HuH-7.5 (cell line): ENCODE data around the gene DPYD.
A peak's percentile ranks its signal among the peaks of the same experiment; 100 is the strongest.

Experiments used
- DNase-seq: peaks from one replicate; pipeline ENCODE4 v3.0.0; 2011; ENCODE audit warnings: low spot score

DPYD gene

GRCh38 chr1:97143236-97143882 is 777.5 kb downstream of the DPYD start:
- DNase-seq = no peak

- DNase-seq = no peak
Measured at GRCh38 chr1:97140611-97141010, 780.2 kb downstream of the DPYD start.

GRCh38 chr1:97139512-97139911 is 781.3 kb downstream of the DPYD start:
- DNase-seq = no peak

DNA sequence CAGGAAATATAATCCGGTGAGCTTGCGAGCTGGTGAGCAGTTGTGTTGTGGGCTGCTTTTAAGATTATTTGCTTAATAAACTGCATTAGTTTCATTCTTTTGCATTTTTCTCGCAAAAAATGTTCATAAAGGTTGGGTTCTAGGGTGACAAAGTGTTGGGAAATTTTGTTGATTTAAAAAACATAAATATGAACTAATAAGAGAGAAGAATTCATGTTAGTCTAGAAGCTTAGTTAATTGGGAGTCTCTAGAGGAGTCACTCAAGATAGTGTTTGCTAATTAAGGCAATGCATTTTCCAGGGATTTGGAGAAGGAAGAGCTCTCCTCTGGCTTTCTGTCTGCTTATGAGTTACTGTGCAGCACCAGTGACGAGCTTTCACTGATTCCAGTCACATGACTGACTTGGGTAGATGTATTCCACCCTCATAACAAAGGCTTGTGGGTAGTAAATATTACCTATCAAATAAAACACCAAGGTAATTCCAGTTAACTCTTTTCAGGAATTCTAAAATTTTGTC is 782.3 kb downstream of the DPYD start:
- no peak for DNase-seq

DNA sequence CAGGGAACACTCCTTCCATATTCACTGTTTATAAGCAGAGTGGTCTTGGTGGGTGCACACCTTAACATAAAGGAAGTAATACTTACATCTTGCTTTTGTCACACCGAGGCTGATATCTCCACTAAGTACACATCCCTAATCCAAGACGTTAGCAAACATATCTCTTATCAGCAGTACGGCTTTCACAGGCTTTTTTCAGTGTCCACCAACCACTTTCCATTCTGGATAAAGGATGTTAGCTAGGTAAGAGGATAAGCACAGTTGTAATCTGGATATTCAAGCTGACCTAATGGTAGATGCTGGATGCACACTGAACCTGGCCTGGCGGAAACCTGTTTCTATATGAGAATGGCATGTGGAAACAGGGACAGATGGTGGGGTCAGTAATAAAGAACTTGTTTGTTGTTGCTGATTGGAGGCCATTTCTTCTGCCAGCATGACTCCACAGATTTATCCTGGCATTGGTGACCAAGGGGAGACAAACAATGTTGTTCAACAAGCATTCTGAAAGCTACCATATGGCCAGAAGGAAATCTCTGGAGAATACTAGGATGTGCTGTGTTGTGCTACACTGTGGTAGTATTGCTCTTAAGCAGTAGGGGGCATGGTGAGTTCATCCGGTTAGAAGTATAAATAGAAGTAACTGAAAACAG is 782.8 kb downstream of the DPYD start:
- peak; percentile 10 for DNase-seq

GRCh38 chr1:97136996-97137395 is 783.8 kb downstream of the DPYD start:
- no peak for DNase-seq

- DNase-seq = no peak
Measured at GRCh38 chr1:97135972-97136371, 784.9 kb downstream of the DPYD start.

GRCh38 chr1:97128426-97128825 is 792.4 kb downstream of the DPYD start:
- DNase-seq = no peak

DNA sequence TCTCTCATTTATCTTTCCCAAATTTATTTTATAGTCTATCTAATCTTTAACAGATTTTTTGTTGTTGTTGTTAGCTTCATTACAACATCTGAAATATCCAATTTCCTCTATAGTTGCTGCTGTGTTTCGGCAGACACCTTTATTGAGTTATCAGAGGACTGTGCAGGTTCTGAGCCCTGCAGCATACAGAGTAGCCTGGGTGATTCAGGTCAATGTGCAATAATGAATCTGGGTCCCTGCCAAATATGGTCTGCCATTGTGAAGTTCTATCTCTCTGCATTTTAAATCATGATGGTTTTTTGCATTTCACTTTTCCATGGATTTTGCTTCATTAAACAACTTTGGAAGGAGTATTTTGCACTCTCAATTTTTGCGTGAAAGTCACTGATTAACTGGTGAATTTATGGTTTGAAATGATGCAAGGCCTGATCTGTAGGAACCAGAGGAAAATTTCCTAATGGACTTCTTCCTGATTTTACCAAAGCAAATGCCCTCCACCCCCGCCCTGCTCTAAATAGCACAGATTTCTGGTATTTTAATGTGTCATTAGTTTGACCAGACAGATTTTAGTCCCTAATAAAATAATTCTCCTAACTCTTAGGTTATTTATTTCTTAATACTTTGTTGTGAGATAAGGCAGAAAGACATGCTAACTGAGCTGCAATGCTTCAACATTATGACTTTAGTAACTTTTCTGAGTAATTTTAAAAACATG is 797.0 kb downstream of the DPYD start:
- DNase-seq = peak; percentile 8

GRCh38 chr1:97120806-97121205 is 800.0 kb downstream of the DPYD start:
- DNase-seq = no peak

DNA sequence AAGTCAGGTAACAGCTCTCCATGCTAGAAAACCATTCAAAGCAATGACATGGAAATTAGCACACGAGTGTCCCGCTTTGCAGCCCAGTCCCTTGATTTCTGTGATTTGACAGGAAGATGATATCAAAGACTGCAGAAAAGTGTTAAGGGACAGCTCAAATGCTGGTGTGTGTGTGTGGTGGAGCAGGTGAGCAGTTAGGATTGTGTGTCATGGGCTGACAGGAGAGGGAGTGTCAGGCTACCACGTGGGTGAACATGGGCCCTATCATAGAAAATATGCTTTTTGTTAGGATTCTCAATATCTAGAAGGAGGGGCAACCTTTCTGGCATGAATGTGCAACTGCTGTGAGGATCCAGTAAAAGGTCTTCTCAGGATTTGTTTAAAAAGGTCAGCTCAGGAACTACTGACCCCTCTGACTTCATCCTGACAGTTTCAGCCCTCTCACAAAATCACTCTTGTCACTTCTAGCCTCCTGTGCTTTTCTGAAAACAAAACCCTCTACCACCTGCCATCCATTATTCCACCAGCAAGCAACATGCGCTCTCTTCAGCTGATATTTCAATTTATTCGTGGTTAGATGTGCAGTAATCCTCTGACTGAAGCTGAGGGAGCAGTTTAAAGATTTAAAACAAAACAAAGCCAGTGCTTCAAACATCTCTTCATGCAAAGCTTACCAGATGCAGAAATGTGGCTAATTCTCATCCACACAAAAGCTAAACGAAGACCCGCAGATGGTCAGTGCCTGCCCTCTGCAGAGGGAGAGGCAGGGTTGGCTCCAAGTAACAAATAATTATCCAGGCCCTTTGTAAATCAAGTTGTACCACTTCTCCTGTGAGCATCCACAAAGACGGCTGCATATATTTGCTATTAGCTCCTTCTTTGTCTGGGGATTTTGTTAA is 801.3 kb downstream of the DPYD start:
- no peak for DNase-seq

- DNase-seq = no peak
Measured at GRCh38 chr1:97114842-97115241, 806.0 kb downstream of the DPYD start.

DNA sequence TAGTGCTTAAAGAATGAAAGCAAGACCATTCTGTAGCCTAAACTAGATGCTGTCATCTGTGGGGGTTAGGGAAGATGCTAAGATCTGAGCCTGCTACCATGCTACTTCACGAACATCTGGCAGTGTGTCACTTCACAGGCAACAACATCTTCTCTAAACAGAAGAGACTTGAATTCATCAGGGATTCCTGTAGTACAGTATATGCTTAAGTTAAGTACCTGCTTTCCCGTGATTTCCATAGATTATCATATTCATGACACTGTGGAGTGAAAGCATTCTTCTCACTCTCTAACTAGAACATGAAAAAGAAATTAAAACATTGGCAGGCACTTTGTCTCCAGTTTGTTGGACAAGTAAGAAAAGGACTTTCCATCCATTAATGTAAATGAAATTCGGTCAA is 808.4 kb downstream of the DPYD start:
- no peak for DNase-seq

GRCh38 chr1:97108179-97108578 is 812.7 kb downstream of the DPYD start:
- DNase-seq = no peak

DNA sequence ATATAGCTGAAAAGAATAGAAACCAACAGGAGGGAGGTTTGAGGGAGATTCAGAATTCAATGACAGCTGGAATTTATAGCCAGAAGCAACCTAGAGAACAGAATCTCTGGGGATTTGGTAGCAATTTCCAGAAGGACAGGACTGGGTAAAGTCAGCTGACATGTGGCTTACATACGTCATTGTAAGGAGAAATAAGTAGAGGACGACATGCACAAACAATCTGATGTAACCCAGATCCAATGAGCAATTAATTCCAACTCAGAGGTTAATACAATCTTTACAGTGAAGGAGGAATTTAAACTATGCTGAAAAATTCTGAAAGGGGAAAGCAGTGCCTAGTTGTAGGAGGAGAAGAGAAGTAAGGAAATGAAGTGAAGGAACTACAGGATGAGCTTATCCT is 815.3 kb downstream of the DPYD start:
- no peak for DNase-seq

- no peak for DNase-seq
Measured at GRCh38 chr1:97101509-97101908, 819.3 kb downstream of the DPYD start.

- no peak for DNase-seq
Measured at GRCh38 chr1:97097404-97097925, 823.4 kb downstream of the DPYD start.

DNA sequence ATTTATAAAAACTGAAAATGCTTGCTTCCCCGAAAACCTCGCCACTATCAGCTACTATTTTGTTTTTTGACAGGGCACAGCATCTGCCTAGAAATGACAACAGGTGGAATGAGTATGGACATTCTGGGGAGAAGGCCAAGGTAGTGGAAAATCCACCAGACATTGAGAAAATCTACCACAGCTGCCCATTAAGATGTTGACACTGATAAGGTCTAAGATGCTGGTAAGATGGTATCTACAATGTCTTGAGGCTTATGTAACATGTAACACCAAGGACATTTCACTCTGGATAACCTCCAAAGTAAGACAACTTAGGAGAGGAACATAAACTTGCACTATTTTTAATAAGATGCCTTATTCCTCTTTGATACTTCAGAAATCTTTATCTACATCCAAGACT is 825.1 kb downstream of the DPYD start:
- no peak for DNase-seq

DNA sequence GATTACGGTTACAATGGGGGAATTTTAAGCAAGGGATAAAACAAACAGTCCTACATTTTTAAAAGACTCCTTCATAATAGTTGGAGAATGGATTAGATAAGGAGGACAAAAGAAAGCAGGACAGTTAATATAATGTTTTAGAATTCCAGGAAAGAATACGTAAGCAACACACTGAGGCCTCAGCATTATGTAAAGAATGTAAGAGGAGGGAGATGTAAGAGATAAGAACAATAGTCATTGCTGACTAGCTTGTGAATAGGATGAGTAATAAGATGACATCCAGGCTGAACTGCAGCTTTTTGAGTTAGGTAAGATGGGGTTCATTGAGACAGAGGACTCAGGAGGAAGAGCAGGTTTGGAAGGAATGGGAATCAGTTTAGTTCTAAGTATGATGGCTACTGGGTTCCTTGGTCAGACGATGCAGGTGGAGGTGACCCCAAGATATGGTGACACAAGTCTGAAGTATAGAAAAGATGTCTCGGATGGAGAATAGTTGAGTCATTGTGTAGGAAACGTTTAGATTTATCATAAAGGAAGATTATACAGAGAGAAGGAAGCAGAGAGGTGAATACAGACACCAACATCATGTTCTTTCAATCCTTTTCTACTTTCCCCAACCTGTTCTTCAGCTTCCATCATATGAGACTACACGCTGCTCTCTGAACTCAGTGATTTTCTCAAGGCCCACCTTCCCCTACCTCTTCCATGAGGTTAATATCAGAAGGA is 826.4 kb downstream of the DPYD start:
- DNase-seq = no peak

- no peak for DNase-seq
Measured at GRCh38 chr1:97093741-97094140, 827.1 kb downstream of the DPYD start.

GRCh38 chr1:97092824-97093223 is 828.0 kb downstream of the DPYD start:
- DNase-seq = no peak
